HepG2 (cell line): ENCODE results near the gene ATRIP. TPM values are rescaled to one million over a fixed set of nuclear protein-coding genes. Genes with fewer than 3 reads are reported as not detected.

Experiments
- AGO2 ChIP-seq: fragments of 200-400 bp; formaldehyde crosslinking; optimal IDR thresholded peaks from 2 replicates; pipeline ENCODE3; 2017; ENCODE audit warnings: mild to moderate bottlenecking, low read depth, low read length, moderate library complexity
- ATF5 ChIP-seq: sonication (generic); formaldehyde crosslinking; IDR thresholded peaks from 2 replicates; pipeline ENCODE4 v1.4.0; 2020; ENCODE audit warnings: mild to moderate bottlenecking, low read depth, missing genetic modification reagents
- BORCS8-MEF2B ChIP-seq: sonication (generic); formaldehyde crosslinking; IDR thresholded peaks from 2 replicates; pipeline ENCODE4 v1.8.0; 2022; ENCODE audit warnings: mild to moderate bottlenecking, missing genetic modification reagents
- HIVEP1 ChIP-seq: sonication (generic); formaldehyde crosslinking; IDR thresholded peaks from 2 replicates; pipeline ENCODE4 v1.4.0; 2020; ENCODE audit warnings: mild to moderate bottlenecking, missing genetic modification reagents
- JDP2 ChIP-seq: sonication (generic); formaldehyde crosslinking; IDR thresholded peaks from 2 replicates; pipeline ENCODE4 v1.8.1; 2022; ENCODE audit warnings: missing genetic modification reagents, borderline replicate concordance
- KAT8 ChIP-seq: IDR thresholded peaks from 2 replicates; pipeline ENCODE4 v1.6.1; 2016; ENCODE audit warnings: missing genetic modification reagents, missing compliant biosample characterization
- KDM5A ChIP-seq: fragments of 200-600 bp; sonication (generic); IDR thresholded peaks from 2 replicates; pipeline ENCODE4 v1.7.0; 2018; ENCODE audit warnings: antibody characterized with exemption, mild to moderate bottlenecking, low read length, borderline replicate concordance
- KDM5B ChIP-seq: sonication (generic); formaldehyde crosslinking; IDR thresholded peaks from 2 replicates; pipeline ENCODE4 v1.4.0; 2020; ENCODE audit warnings: missing genetic modification reagents, mild to moderate bottlenecking, borderline replicate concordance
- MBD4 ChIP-seq: IDR thresholded peaks from 2 replicates; pipeline ENCODE4 v1.6.1; 2012; ENCODE audit warnings: low read length, inconsistent platforms, borderline replicate concordance
- MIER2 ChIP-seq: IDR thresholded peaks from 2 replicates; pipeline ENCODE4 v1.6.1; 2016; ENCODE audit warnings: missing biosample characterization, missing genetic modification reagents
- MIER3 ChIP-seq: IDR thresholded peaks from 2 replicates; pipeline ENCODE4 v1.6.1; 2016; ENCODE audit warnings: missing compliant biosample characterization, borderline replicate concordance
- MIXL1 ChIP-seq: IDR thresholded peaks from 2 replicates; pipeline ENCODE4 v1.6.1; 2016
- PCBP2 ChIP-seq: fragments of 200-400 bp; formaldehyde crosslinking; optimal IDR thresholded peaks from 2 replicates; pipeline ENCODE3; 2018; ENCODE audit warnings: low read length, low read depth; ENCODE audit not compliant: poor library complexity, severe bottlenecking
- PHB2 ChIP-seq: fragments of 450-650 bp; IDR thresholded peaks from 2 replicates; pipeline ENCODE4 v1.6.1; 2018; ENCODE audit not compliant: partially characterized antibody
- POLR2AphosphoS5 ChIP-seq: IDR thresholded peaks from 2 replicates; pipeline ENCODE4 v1.6.1; 2012; ENCODE audit warnings: low read depth, low read length
- RBFOX2 ChIP-seq: fragments of 200-400 bp; formaldehyde crosslinking; IDR thresholded peaks from 2 replicates; pipeline ENCODE4 v1.6.1; 2017; ENCODE audit warnings: low read depth, mild to moderate bottlenecking, low read length
- ZBTB20 ChIP-seq: sonication (generic); formaldehyde crosslinking; IDR thresholded peaks from 2 replicates; pipeline ENCODE4 v1.8.1; 2023; ENCODE audit warnings: missing genetic modification reagents, low read depth, mild to moderate bottlenecking, borderline replicate concordance
- ZMYM4 ChIP-seq: sonication (generic); formaldehyde crosslinking; IDR thresholded peaks from 2 replicates; pipeline ENCODE4 v1.8.1; 2023; ENCODE audit warnings: mild to moderate bottlenecking, missing genetic modification reagents
- ZNF24 ChIP-seq: fragments of 450-650 bp; IDR thresholded peaks from 2 replicates; pipeline ENCODE4 v1.6.1; 2017; ENCODE audit warnings: antibody characterized with exemption, mild to moderate bottlenecking
- ZNF512 ChIP-seq: sonication (generic); formaldehyde crosslinking; IDR thresholded peaks from 2 replicates; pipeline ENCODE4 v1.4.0; 2020; ENCODE audit warnings: mild to moderate bottlenecking, missing genetic modification reagents
- ZNF513 ChIP-seq: sonication (generic); formaldehyde crosslinking; conservative IDR thresholded peaks from 2 replicates; pipeline ENCODE4 v1.5.0; 2020; ENCODE audit warnings: missing genetic modification reagents
- ZNF639 ChIP-seq: conservative IDR thresholded peaks from 2 replicates; pipeline ENCODE4 v1.6.1; 2018; ENCODE audit warnings: missing genetic modification reagents
- ZNF816 ChIP-seq: sonication (generic); formaldehyde crosslinking; IDR thresholded peaks from 2 replicates; pipeline ENCODE4 v1.8.0; 2022; ENCODE audit warnings: missing genetic modification reagents, mild to moderate bottlenecking, borderline replicate concordance
- polyA plus RNA-seq, 8 experiments: library from polyadenylated mRNA; depleted of rRNA in 3 of 8; stranded (reverse) in 7 of 8; unstranded in 1 of 8; fragments of >200 nt; fragmentation: Illumina TruSeq in 4 of 8; extraction: Trizol in 4 of 8; gene quantifications; 2 replicates each; pipeline versions ENCODE4 v1.2.1 to v1.2.3, GENCODE V29; 2011 to 2016; ENCODE audit warnings: low read depth in 4 of 8, missing spikeins in 1 of 8, mixed read lengths in 1 of 8; ENCODE audit not compliant: insufficient read depth in 1 of 8
- total RNA-seq, 5 experiments: library from RNA; depleted of rRNA; stranded (reverse); fragments of >200 nt; fragmentation: Illumina TruSeq; extraction: Trizol; gene quantifications; 2 replicates each; pipeline ENCODE4 v1.2.3, GENCODE V29; 2016; ENCODE audit warnings: low read depth in 1 of 5
- TF ChIP-seq, protein P1 (sequence below): sonication (generic); formaldehyde crosslinking; IDR thresholded peaks from 2 replicates; pipeline ENCODE4 v1.5.0; 2020; ENCODE audit warnings: missing genetic modification reagents

Gene ATRIP
- total and polyA plus RNA-seq, 2 of the 13 experiments (the other 11 are each of a cell fraction or from before 2014, with no cell fraction given): 5.1 to 12.5 TPM

- TF ChIP-seq ZNF639 (CRISPR knock-in tag): no peak
- TF ChIP-seq BORCS8-MEF2B (CRISPR knock-in tag): no peak
- no peak for TF ChIP-seq KDM5A
- no peak for TF ChIP-seq JDP2 (CRISPR knock-in tag)
- TF ChIP-seq ZNF816 (CRISPR knock-in tag): no peak
- peak; percentile 33; the same call in 1 of the 2 replicates for TF ChIP-seq RBFOX2
- no peak for TF ChIP-seq MIER3
- no peak for TF ChIP-seq ZNF24
- no peak for TF ChIP-seq PCBP2
- no peak for TF ChIP-seq ZNF512
- no peak for TF ChIP-seq ZNF513 (CRISPR knock-in tag)
- TF ChIP-seq KDM5B (CRISPR knock-in tag): 0 out of 2 replicates have a peak, but pooled peaks have one; percentile 44
- TF ChIP-seq POLR2AphosphoS5: peak; percentile 50
- no peak for TF ChIP-seq ZMYM4
- peak; percentile 49; the same call in 1 of the 2 replicates for TF ChIP-seq HIVEP1 (CRISPR knock-in tag)
- TF ChIP-seq KAT8 (CRISPR knock-in tag): no peak
- no peak for TF ChIP-seq MIER2 (CRISPR knock-in tag)
- TF ChIP-seq PHB2: no peak
- peak; percentile 54 for TF ChIP-seq AGO2
- TF ChIP-seq MIXL1 (CRISPR knock-in tag): no peak
- no peak for TF ChIP-seq ATF5 (CRISPR knock-in tag)
- TF ChIP-seq MBD4: no peak; the same call in 1 of the 2 replicates
- no peak for TF ChIP-seq ZBTB20 (CRISPR knock-in tag)
- TF ChIP-seq, protein P1, sequence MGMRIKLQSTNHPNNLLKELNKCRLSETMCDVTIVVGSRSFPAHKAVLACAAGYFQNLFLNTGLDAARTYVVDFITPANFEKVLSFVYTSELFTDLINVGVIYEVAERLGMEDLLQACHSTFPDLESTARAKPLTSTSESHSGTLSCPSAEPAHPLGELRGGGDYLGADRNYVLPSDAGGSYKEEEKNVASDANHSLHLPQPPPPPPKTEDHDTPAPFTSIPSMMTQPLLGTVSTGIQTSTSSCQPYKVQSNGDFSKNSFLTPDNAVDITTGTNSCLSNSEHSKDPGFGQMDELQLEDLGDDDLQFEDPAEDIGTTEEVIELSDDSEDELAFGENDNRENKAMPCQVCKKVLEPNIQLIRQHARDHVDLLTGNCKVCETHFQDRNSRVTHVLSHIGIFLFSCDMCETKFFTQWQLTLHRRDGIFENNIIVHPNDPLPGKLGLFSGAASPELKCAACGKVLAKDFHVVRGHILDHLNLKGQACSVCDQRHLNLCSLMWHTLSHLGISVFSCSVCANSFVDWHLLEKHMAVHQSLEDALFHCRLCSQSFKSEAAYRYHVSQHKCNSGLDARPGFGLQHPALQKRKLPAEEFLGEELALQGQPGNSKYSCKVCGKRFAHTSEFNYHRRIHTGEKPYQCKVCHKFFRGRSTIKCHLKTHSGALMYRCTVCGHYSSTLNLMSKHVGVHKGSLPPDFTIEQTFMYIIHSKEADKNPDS (CRISPR knock-in tag): no peak
Observed at GRCh38 chr3:48399387-48400172, 47.0 kb upstream of the ATRIP start (continued).
